Osteoblast (primary cell): ENCODE measurements around the gene DISC1. TPM values are rescaled to one million over a fixed set of nuclear protein-coding genes. Genes with fewer than 3 reads are reported as not detected.

Experiments used
- DNase-seq: peaks from one replicate; pipeline ENCODE4 v3.0.0; 2011; ENCODE audit warnings: low spot score, mixed read lengths; ENCODE audit not compliant: insufficient read length; ENCODE audit errors: missing footprints
- H2AFZ ChIP-seq: 2 replicates; pipeline ENCODE4 v1.6.0; 2011; ENCODE audit warnings: mild to moderate bottlenecking, low read length
- H3K27ac ChIP-seq: 2 replicates; pipeline ENCODE4 v1.5.1; 2011; ENCODE audit warnings: mild to moderate bottlenecking, low read depth, low read length, moderate library complexity
- H3K27me3 ChIP-seq: 2 replicates; pipeline ENCODE4 v1.6.0; 2012; ENCODE audit warnings: mild to moderate bottlenecking, control low read depth, inconsistent platforms, low read length, moderate library complexity; ENCODE audit not compliant: insufficient read depth
- H3K36me3 ChIP-seq: 2 replicates; pipeline ENCODE4 v1.5.1; 2011; ENCODE audit warnings: mild to moderate bottlenecking, low read length, control low read depth, moderate library complexity; ENCODE audit not compliant: insufficient read depth
- H3K4me1 ChIP-seq: 2 replicates; pipeline ENCODE4 v1.5.1; 2011; ENCODE audit warnings: mild to moderate bottlenecking, low read length, control low read depth, moderate library complexity; ENCODE audit not compliant: insufficient read depth
- H3K4me2 ChIP-seq: 2 replicates; pipeline ENCODE4 v1.6.0; 2011; ENCODE audit warnings: mild to moderate bottlenecking, low read length; ENCODE audit not compliant: insufficient read depth
- H3K4me3 ChIP-seq: fragments of 200-600 bp; sonication (generic); 3 replicates; pipeline ENCODE4 v1.5.1; 2012; ENCODE audit warnings: mild to moderate bottlenecking, low read length, inconsistent platforms; ENCODE audit not compliant: insufficient read depth
- H3K79me2 ChIP-seq: 2 replicates; pipeline ENCODE4 v1.6.0; 2012; ENCODE audit warnings: mild to moderate bottlenecking, low read length, control low read depth, inconsistent platforms; ENCODE audit not compliant: insufficient read depth
- H3K9me3 ChIP-seq: 2 replicates; pipeline ENCODE4 v1.5.1; 2011; ENCODE audit warnings: low read depth, low read length, control low read depth
- H4K20me1 ChIP-seq: 2 replicates; pipeline ENCODE4 v1.6.0; 2012; ENCODE audit warnings: mild to moderate bottlenecking, low read length, control low read depth; ENCODE audit not compliant: insufficient read depth
- total RNA-seq: library from RNA; depleted of rRNA; stranded (reverse); fragments of >200 nt; gene quantifications from 2 replicates; pipeline ENCODE4 v1.2.3, GENCODE V29; 2012
- TF ChIP-seq, protein P1 (sequence below): IDR thresholded peaks from 2 replicates; pipeline ENCODE4 v1.5.1; 2011; ENCODE audit warnings: mild to moderate bottlenecking, low read depth, low read length, moderate library complexity; ENCODE audit errors: extremely low read depth

Gene DISC1
- total RNA-seq, 1 donor, result 11.9 TPM

GRCh38 chr1:231887166-231887565, 260.6 kb downstream of the DISC1 start:
- Histone ChIP-seq H3K4me1 (peaks cover 4% of the 10 kb centered on the region), H3K27ac (no peak overlapping the region), H3K9me3 (no peaks in the 10 kb centered on the region), H3K4me2 (no peak overlapping the region), H4K20me1 (no peaks in the 10 kb centered on the region), H3K79me2 (no peaks in the 10 kb centered on the region), H2AFZ (no peak overlapping the region), H3K4me3 (no peak overlapping the region), H3K27me3 (no peaks in the 10 kb centered on the region), H3K36me3 (no peaks in the 10 kb centered on the region)
- TF ChIP-seq, protein P1, sequence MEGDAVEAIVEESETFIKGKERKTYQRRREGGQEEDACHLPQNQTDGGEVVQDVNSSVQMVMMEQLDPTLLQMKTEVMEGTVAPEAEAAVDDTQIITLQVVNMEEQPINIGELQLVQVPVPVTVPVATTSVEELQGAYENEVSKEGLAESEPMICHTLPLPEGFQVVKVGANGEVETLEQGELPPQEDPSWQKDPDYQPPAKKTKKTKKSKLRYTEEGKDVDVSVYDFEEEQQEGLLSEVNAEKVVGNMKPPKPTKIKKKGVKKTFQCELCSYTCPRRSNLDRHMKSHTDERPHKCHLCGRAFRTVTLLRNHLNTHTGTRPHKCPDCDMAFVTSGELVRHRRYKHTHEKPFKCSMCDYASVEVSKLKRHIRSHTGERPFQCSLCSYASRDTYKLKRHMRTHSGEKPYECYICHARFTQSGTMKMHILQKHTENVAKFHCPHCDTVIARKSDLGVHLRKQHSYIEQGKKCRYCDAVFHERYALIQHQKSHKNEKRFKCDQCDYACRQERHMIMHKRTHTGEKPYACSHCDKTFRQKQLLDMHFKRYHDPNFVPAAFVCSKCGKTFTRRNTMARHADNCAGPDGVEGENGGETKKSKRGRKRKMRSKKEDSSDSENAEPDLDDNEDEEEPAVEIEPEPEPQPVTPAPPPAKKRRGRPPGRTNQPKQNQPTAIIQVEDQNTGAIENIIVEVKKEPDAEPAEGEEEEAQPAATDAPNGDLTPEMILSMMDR, result no peak
- DNase-seq, result no peak

DNA sequence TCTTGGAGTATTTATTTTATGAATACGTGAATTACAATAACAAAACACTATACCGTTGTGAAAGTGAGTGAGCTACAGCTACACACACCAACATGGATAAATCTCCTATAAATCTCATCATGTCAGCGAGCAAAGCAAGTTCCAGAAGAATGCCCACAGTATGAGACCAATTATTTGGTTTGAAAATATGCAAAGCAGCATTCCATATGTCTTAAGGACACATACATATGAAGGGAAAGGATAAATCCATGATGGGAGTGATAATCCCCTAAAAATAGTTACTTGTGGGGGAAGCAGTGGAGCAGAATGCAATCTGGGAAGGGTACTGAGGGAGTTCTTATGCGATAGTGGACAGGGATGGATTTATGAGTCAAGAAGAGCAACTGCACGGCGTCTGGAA, 261.3 kb downstream of the DISC1 start:
- no peak for DNase-seq
- Histone ChIP-seq H3K79me2 (no peaks in the 10 kb centered on the region), H3K9me3 (no peaks in the 10 kb centered on the region), H3K36me3 (no peaks in the 10 kb centered on the region), H3K4me3 (no peak overlapping the region), H3K4me1 (peaks cover 4% of the 10 kb centered on the region), H3K27ac (no peak overlapping the region), H3K27me3 (no peaks in the 10 kb centered on the region), H3K4me2 (no peak overlapping the region), H2AFZ (no peak overlapping the region), H4K20me1 (no peaks in the 10 kb centered on the region)
- TF ChIP-seq, protein P1, result no peak

DNA sequence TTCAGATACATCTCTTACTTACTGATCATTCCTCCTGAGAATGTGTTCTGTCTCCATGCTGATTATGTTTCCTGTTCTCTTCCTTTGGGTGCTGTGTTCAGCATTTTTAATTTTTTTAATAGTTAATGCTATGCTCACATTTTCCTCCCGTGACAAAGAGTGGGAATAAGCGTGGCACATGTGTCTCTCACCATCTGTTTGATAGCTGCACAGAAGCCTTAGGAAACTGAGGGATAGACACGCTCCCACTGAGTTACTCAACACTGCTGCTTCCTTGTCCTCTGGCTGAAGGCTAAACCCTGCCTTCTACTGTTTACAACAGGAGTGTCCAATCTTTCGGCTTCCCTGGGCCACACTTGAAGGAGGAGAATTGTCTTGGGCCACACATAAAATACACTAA, 264.2 kb downstream of the DISC1 start:
- Histone ChIP-seq H3K36me3 (no peaks in the 10 kb centered on the region), H3K4me2 (no peak overlapping the region), H3K27me3 (no peaks in the 10 kb centered on the region), H3K4me1 (no peaks in the 10 kb centered on the region), H2AFZ (no peak overlapping the region), H3K27ac (no peak overlapping the region), H3K4me3 (no peak overlapping the region), H3K79me2 (no peaks in the 10 kb centered on the region), H3K9me3 (no peaks in the 10 kb centered on the region), H4K20me1 (no peaks in the 10 kb centered on the region)
- TF ChIP-seq, protein P1, result no peak
- no peak for DNase-seq

DNA sequence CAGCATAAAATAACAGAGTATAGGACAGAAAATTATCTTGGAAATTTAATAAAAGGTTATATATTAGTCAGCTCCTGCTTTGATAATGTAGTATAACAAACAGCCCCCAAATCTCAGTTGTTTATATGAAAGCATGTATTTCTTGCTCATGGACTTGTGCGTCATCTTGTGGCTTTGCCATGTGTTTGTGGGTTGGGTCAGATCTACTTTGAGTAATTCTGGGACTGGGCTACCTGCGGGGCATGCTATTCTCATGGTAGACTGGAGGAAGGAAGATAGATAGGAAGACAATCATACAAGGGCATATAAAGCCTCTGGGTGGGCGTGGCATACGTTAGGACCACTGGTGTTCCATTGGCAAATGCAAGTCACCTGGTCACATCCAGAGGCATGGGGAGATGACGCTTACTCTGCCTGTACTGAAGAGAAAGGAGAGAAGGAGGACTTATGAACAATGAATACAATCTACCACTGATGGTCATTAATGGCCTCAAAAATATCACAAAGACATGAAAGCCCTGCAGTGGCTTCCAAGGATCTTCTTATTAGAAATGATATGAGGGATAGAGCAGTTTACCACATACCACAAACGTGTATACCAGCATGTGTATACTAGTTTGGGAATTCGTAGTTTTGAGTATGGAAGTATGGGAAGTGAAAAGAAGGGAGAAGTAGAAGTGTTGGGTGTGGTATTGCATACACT, 267.0 kb downstream of the DISC1 start:
- H3K27ac ChIP-seq, result no peak overlapping the region
- no peak for DNase-seq
- no peaks in the 10 kb centered on the region for H3K36me3 ChIP-seq
- no peak overlapping the region for H2AFZ ChIP-seq
- no peaks in the 10 kb centered on the region for H3K27me3 ChIP-seq
- no peaks in the 10 kb centered on the region for H4K20me1 ChIP-seq
- no peaks in the 10 kb centered on the region for H3K79me2 ChIP-seq
- H3K4me2 ChIP-seq, result no peak overlapping the region
- H3K4me1 ChIP-seq, result no peaks in the 10 kb centered on the region
- no peak overlapping the region for H3K4me3 ChIP-seq
- no peaks in the 10 kb centered on the region for H3K9me3 ChIP-seq
- TF ChIP-seq, protein P1, result no peak
